T47D (cell line): ENCODE data around the gene OR6C68.

Source experiments
- DNase-seq, 2 experiments: peaks; one replicate each; pipeline versions ENCODE4 v3.0.0 to v3.0.0-alpha.2; 2011 to 2012; ENCODE audit warnings: low read depth in 1 of 2, low spot score in 1 of 2
- JUND ChIP-seq: IDR thresholded peaks from 2 replicates; pipeline ENCODE4 v1.6.1; 2012; ENCODE audit warnings: low read depth
- in situ Hi-C: cut with HindIII; loops from 2 replicates; pipeline ENCODE4 v1.10.0; 2016; ENCODE audit warnings: low sequenced_read_pairs, low pct_unique_long_range_greater_than_20kb

OR6C68 gene

DNA sequence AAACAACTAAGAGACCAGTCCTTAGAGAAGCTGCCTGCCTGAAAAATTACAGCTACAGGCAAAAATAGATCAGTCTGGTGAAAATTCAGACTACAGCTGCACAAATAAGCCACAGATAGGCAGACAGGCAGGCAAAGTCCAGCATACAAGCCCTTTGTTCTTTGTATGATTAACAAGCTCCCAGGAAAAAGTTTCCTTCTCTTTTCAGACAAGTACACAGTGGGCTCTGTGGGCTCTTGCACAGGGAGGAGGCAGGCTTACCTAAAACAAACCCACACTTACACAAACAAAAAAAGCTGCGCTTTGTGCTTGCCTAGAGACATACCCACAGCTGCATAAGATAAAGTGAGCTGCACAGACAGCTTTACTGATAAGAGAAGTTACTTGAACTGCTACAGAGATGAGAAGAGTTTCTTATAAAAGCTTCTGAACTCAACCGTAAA lies 7.7 kb downstream of the OR6C68 start:
- DNase-seq = no peak
- in situ Hi-C loops = no loop called here
- TF ChIP-seq JUND = no peak

- in situ Hi-C loops = no loop called here
- DNase-seq = no peak
- no peak for TF ChIP-seq JUND
These were observed 9.4 kb downstream of the OR6C68 start for GRCh38 chr12:55501601-55502000.

- in situ Hi-C loops = no loop called here
- DNase-seq = peak in 1 of 2 experiments; percentile 7
- no peak for TF ChIP-seq JUND
These were observed 23.5 kb downstream of the OR6C68 start for GRCh38 chr12:55515696-55516095.

DNA sequence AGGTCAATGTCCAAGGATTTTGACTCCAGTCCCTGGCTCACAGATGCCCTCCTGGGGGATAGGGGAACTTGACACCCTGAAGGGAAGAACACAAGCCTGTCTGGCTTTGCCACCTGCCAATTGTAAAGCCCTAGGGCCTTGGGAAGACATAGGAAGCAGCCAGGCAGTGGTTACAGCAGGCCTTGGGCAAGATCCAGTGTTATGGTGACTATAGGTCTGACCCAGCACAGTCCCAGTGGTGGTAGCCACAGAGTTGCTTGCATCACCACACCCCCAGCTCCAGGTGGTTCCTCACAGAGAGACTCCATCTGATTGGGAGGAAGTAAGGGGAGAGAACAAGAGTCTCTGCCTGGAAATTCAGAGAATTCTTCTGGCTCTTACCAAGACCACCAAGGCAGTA lies 24.2 kb downstream of the OR6C68 start:
- in situ Hi-C loops = no loop called here
- DNase-seq = no peak
- no peak for TF ChIP-seq JUND
